NCI-H526 treated with DMSO at 0.1 percent for 48 hours (cell line): Measurements from ENCODE around the gene CELSR3.

Source experiments
- DNase-seq: peaks from one replicate; lab custom pipeline; 2025; lab: John Stamatoyannopoulos, UW

Gene CELSR3

DNA sequence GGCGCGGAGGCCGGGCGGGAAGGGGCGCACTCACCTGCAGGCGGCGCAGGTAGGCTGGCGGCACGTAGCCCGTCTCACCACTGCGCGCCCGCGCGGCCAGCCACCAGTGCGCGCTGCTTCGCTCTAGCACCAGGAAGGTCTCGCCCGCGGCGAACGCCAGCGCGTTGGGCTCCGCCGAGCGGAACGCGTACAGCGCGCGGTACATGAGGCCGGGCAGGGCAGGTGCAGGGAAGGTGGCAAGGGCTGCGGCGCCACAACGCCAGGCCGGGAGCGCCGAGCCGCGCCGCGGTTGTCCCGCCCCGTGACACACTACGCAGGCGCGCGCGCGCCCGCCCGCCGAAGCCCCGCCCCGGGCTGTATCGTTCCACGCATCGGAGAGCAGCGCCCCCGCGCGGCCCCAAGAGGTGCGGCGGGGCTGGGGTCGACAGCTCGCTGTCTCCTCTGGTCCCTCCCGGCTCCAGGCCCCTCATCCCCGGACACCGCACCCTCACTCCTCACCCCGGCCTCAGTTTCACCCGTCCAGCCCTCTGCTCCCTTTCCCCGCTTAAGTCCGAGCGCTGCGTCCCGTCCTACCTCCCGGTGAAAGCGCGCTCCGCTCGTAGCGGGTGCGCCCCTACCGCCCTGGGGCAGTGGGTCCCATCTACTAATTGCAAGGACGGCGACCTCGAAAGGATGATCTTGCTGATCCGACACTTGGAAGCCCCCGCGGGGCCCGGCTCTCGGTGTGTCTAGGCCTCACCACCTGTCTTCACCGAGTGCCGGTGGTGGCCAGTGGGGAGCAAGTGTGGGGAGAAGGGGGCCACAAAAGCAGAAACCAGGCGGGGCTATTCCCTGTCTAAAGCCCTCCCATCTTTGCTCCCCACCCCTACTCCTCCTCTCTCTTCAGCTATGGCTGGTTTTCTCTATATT, 23.2 kb upstream of the CELSR3 start, which contains the start of gene NCKIPSD:
Gene NCKIPSD, minus strand, starts transcription at position 313 of the 909 bp plus-strand sequence. Its CDS starts 108 bp downstream, at position 205.
- DNase-seq: peak; percentile 75

DNA sequence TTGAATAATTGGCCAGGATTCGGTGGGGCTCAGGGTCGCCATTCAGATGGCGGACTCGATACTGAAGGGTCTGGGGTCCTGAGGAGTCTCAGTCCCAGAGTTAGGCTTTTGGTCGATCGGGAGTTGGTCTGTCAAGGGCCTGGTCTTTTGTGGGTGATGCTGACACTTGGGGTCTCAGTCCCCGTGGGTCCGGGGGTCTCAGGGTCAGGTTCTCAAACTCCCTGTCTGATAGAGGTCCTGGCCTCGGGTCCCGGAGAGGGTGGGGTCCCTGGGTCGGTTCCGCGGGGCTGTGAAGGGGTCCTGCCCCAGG, 22.6 kb upstream of the CELSR3 start:
- DNase-seq: no peak

DNA sequence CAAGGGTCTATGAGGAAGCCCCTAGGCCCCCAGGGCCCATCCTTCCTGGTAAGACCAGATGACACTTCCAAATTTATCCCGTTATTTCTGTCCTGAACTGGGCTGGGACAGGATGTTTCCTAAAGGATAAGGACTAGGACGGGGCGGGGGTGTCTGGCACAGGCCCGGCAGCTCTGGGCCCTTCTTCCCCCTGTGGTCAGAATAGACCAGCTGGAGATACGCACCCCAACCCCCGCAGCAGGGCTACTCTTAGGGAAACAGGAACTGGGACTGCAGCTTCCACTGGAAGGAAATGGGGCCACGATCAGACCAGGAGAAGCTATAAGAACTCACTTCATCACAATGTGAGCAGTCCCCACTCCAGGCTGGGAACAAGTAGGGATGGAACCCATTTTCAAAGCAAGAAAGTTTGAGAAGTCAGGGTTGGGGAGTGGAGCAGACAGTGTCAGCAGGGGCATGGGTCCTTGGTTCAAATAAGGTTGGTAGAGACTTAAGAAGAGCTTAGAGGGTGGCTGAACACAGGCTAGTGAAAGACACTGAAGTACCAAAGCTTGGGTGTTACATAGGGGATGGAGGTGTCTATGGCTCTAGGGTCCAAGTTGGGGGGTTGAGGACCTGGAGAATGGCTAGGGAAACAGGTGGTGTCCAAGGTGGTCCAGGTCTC, 21.9 kb upstream of the CELSR3 start:
- no peak for DNase-seq

DNA sequence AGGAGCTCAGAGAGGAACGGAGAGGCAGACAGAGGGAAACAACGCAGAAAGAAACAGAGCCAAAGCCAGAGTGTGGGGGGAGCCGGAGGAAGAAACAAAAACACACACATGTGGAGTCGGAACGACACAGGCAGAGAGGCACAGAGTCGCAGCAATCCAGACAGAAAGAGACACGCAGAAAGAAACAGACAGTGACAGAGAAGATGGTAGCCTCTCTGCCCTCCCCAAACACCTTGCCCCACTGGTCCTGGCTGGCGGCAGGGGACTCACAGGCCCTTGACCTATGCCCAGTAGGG, 21.3 kb upstream of the CELSR3 start:
- no peak for DNase-seq

DNA sequence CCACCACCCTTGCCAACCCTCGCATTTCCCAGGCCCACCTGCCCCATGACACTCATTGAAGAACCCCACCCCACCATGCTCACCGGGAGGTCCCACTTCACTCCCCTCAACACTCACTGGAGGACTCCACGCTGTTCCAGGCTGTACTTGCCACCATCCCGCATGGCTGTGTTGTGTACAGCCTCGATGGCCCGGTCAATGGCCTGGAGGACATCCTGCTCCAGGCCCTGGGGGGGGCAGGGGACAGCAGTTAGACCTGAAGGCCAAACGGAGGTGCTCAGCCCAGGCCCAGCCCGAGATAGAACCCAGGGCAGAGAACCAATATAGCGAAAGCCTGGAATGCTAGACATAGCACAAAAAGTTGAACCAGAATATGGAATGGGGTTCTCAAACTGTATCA, 20.1 kb upstream of the CELSR3 start:
- no peak for DNase-seq

DNA sequence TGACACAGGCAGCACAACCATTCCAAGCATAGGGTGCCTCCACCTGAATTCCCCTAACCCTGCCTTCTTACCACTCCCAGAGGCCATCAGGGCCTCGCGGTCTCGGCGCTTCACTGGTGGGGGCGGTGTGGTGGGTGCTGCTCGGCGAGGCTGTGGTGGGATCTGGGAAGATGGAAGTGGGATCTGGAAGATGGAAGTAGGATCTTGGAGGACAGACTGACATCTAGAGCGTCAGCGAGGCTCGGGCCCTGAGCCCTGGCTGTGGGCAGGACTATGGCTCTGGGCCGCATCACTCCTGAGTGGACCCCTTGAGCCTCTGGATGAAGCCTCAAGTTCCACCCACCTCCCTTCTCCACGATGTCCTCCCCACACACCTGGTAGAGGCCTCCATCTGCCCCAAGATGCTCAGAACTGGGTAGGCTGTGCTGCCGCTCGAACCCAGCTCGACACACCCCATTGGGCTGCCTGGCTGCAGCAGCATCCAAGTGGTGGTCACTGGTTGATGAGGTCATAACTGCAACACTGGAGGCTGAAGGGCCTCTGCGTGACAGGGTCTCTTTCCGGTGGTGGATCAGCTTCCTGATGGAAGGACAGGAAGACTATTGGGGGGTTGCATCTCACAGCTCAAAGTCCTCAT, 19.4 kb upstream of the CELSR3 start:
- DNase-seq: no peak

DNA sequence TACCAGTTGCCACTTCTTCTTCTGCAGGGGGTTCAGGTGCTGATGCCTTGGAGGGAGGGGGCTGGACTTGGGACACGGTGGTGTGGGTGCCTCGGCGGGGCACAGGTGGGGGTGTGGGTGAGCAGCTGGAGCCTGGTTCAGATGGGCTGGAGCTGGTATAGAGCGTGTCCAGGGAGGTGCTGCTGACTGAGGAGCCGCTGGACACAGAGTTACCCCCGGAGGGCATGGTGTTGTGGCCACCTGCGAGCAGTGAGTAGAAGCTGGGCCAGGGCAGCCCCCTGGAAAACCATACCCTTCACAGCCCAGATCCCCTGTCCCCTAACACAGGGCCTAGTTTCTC, 18.8 kb upstream of the CELSR3 start:
- no peak for DNase-seq

DNA sequence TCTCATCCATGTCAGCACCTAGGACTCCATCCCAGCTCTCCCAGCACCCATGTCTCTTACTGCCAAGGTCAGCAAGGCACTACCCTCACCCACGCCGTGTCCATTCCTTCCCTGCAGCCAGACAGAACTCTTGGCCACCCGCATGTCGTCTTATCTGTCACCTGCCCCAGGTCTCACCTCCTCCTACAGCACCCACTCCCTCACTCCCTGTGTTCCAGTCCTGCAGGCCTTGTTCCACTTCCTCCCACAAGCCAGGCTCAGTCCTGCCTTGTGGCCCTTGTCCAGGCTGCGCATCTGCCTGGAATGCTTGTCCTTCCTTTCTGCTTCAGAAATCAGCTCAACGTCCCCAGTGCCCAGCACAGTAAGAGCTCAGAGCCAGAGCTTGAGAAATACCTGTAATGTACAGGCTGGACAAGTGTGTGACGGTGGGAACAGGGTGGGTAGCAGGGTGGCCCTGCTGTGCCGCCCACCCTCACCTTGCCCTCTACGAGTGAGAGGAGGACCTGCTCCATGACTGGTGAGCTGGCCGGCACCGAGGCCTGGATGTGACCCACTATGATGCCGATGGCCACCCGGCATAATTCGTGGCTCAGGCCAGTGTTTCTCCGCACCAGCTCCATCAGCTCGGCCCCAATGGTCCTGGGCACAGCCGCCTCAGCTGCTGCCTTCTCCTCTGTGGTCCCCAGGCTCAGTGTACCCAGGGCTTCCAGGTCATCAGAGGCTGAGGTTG, 18.3 kb upstream of the CELSR3 start:
- no peak for DNase-seq

DNA sequence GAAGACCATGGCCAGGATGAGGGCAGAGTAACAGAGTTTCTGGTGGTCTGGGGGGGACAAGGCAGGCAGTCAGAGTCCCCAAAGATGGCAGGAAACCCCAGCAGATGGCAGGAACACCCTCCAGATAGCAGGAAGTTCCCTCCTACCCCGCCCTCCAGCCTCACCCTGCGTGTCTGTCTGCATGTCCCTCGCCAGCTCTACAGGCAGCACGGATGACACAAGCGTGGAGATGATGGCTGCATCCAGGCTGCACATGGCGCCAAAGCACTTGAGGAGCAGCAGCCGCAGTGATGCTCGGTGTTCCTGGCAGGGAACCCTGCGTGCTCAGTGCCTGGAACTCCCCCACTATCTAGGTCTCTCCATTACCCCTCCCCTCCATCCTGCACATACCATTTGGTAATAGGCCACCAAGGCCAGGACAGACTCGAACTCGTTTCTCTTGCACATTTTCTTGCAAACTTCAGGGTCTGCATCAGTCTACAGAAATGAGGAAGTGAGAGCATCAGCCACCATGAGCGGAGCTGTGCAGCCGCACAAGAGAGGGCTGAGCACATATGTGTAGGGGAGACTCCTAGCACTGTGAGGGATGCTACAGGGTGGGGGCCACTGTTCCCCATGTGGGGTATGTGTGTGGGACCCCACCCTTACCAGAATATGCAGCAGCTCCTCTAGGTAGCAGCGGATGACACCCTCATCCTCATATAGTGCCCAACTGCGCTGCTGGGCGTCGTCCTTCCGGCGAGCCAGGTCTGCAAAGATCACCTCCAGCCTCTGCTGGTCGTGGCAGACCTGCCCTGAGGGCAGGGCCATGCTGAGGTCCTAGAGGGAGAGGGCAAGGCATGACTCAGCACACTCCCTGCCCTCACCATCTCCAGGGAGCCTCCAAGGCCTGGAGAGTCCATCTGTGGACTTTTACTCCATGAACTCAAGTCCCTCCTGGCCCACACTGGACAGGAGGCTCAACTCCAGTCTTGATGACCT, 17.0 kb upstream of the CELSR3 start:
- no peak for DNase-seq

DNA sequence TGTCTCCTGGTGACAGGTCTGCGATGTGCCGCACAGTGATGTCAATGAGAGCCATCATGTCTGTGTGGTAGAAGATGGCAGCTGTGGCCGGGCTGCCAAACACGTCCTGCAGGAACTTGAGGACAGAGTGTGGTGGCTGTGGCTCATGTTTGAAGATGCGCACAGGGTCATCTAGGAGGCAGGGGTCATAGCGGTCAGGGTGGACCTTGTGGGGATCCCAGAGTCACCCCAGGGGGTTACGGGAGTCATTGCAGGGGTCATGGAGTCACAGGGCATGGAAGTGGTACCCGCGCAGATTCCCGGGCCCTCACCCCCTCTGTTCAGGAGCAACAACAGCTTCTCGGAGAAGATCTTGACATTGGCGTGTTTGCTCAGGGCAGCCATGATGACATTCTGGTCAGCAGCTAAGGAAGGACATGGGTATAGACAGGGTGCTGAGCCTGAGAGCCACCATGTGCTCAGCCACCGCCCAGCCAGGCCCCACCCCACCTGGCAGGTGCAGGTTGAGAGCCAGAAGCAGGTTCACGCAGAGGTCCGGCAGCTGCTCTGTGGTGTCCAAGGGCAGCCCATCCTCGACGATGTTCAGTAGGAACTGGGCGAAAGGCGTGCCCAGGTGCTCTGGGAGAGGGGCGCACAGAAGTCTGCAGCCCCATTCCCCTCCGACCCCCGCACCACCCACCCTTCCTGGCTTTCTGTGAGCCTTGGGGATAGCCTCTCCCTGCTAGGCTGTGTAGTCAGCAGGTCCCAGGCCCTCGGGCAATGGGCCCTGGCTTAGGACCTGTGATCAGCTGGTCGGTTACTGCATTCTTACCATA, 16.1 kb upstream of the CELSR3 start:
- no peak for DNase-seq

DNA sequence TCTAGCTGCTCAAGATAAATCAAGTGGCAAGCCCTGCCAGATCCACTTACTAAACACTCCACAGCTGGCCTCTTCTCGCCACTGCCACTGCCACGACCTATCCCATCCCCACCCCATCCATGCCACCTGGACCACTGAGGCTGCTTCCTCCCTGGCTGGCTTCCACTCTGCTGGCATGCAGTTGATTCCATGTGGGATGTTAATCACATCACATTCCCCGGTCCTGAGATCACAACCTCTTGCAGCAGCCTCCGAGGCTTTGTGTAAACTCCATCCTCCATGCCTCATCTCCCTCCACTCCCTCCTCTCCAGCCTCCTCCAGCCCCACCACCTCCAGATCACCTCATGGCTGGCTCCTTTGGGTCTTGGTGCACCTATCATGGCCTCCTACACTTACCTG, 15.4 kb upstream of the CELSR3 start:
- DNase-seq: no peak

DNA sequence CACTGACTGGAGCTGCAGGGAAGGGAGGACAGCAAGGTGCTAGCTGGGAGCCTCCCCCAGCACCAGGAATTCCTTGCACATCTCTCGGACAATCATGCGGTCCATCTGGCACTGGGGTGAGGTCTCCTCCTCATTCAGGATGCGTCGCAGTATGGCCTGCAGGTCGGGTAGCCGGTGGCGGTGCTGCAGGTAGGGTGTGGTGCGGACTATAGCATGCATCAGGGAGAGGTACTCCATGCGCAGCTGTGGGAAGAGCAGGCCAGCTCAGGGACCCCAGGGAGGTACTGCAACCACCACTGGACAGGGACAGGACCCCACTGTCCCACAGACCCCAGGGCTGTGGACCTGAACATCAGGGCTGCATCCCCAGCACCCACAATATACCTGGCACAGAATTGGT, 11.8 kb upstream of the CELSR3 start:
- DNase-seq: no peak

DNA sequence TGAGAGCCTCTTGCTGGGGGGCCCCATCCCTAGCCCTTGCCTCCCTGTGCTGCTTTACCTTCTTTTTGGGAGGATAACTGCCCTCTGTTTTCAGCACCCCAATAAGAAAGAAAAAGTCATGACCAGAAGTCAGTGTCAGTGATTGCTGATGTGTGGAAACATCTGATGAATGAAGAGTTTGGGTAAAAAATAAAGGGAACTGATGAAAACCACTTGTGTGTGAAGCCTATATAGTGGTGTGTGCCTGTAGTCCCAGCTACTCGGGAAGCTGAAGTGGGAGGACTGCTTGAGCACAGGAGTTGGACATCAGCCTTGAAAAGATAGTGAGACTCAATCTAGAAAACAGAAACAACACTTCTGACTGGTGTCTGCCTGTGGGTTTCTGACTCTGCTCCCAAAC, 9.8 kb upstream of the CELSR3 start:
- DNase-seq: no peak

DNA sequence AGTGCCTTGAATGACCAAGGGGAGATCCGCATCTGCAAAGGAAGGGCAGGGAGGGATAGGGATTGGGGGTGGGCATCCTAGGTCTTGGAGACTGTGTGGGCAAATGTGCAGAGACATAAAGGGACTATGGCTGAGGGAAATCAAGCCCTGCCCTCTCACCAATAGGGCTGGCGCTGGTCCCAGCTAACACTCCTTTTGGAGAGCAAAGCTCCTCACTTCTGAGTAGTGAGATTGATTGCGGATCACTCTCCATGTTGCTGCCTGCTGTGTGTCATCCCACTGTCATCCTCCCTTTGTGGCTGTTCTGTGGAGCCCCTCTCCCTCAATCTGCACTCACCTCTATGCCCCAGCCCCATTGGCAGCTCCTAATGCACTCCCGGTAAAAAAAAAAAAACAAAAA, 2.2 kb upstream of the CELSR3 start:
- no peak for DNase-seq

DNA sequence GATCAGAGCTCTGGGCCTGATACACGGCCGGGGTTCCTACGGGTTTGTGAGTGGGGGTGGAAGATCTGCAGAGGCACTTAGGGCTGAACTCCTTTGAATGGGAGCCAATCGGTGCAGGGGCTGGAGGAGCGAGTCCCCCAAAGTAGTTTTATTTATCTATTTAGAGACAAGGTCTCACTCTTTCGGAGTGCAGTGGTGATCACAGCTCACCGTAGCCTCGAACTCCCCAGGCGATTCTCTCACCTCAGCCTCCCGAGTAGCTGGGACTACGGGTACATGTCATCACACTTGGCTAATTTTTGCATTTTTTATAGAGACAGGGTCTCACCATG, 1.6 kb upstream of the CELSR3 start:
- DNase-seq: no peak

DNA sequence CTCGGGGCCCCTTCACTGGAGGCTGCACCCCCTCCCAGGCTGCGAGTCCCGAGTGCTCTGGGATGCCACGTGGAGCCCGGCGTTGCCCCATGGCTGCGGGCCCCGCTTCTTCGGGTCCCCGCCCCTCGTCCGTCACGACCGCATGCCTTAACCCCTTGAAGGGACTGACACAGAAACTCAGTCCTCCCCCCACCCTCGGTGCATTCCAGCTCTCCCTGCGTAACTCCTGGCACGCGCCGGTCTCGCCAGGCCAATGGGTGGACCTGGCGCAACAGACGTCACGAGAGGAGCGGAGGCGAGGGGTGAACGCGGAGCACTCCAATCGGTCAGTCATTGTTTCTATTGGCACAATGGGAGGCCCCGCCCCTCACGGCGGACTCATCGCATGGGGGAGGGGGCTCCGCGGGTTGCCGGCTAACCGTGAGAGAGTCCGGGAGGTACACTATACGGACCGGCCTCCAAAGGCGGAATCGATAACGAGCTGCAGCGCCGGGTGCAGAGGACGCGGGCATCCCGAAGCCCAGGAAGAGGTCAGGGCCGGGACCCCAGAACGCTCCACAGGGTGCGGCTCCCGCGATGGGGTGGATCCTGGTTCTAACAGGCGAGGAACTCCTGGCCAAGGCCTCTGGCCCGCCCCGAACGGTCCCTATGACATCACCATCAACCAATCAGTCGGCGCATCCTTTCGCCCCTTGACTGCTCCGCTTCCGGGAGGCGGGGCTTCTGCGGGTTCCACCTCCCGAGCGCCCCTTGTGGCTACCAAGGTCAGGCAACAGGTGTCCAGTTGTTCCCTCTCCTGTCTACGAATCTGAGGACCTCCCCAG, 1.0 kb upstream of the CELSR3 start:
- peak; percentile 93 for DNase-seq

DNA sequence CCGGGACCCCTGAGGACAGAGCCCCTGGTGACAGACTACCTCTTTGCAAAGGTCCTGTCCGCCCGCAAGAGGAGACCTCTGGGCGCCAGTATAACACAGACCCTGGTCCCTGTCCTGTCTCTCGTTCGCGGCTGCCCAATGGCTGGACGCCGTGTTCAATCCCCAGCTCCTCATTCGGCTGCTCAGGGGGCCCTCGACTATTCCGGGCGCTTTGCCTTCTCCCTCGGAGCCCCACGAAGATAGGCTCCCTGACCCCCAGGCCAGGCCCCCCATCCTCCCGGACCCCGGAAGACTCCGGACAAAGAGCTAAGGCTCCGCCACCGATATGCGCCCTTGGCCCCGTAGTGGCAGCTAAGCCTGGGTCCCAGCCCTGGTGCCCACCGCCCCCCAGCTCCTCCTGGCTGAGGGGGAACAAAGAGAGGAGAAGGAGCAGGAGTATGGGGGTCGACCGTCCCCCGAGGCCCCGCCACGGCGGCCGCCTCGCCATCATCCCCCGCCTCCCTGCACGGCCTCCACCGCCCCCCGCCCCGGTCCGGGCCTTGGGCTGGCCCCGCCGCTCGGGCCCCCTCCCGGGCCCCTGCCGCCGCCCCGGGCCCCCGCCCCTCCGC, 437 bp downstream of the CELSR3 start:
- DNase-seq: no peak

DNA sequence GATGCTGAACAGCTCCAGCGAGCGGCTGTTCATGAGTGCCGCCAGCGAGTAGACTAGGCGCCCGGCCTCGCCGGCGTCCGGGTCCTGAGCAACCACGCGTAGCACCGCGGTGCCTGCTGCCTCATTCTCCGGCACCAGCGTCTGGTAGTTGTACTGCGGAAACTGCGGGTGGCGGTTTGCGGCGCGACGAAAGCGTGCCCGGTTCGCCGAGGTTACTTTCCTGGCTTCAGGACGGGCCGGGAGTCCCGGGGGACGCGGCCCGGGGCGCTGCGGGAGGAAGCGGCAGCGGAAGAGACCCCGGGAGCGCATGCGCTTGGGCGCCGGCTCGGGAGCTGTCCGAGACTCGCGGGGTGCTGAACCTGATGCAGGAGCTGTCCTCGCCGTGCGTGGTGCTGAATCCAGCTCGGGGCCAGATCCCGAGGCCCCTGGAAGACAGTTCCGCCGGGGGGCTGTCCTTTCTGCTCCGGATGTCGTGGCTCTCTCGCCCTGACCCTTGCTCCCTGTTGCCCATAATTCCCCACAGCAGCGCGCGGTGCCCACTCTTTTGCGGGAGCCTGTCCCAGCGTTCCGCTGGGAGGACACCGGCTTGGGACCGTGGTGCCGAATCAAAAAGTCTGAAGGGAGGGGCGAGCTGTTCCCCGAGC, 1.1 kb downstream of the CELSR3 start:
- DNase-seq: no peak

DNA sequence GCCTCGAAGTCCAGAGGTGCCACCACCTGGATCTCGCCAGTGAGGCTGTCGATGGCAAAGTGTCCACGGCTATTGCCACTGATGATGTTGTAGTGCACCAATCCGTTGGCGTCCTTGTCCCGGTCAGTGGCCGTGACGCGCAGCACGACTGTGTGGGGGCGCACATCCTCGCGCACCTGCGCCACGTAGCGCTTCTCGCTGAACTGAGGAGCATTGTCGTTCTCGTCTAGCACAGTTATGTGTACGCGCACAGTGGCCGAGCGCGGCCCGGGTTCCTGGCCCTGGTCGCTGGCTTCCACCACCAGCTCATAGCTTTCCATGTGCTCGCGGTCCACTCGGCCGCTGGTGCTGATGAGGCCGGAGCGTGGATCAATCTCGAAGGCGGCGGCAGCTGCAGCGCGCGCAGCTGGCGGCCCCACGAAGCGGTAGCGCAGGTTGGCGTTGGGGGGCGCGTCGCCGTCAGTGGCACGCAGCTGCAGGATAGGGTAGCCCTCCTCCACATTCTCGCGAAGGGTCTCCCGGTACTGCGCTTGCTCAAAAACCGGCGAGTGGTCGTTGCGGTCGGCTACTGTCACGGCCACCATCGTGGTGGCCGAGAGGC, 1.8 kb downstream of the CELSR3 start:
- no peak for DNase-seq
